H9 (cell line): ENCODE measurements around the gene TCF4. TPM values are rescaled to one million over a fixed set of nuclear protein-coding genes. Genes with fewer than 3 reads are reported as not detected.

Experiments
- DNase-seq: peaks from one replicate; pipeline ENCODE4 v3.0.0-alpha.2; 2017
- H2AFZ ChIP-seq: one replicate; pipeline ENCODE4 v1.6.1; 2013; ENCODE audit warnings: mild to moderate bottlenecking, low read length, control low read depth, moderate library complexity
- H2AK5ac ChIP-seq: 2 replicates; pipeline ENCODE4 v1.6.1; 2013; ENCODE audit warnings: low read length, control low read depth, mixed read lengths; ENCODE audit not compliant: insufficient read length
- H2BK120ac ChIP-seq: one replicate; pipeline ENCODE4 v1.6.1; 2013; ENCODE audit warnings: low read depth, mild to moderate bottlenecking, low read length, control low read depth, inconsistent platforms; ENCODE audit not compliant: poor library complexity, severe bottlenecking
- H2BK12ac ChIP-seq: 2 replicates; pipeline ENCODE4 v1.6.1; 2013; ENCODE audit warnings: low read length, control low read depth, mixed read lengths, low read depth; ENCODE audit not compliant: insufficient read length
- H2BK15ac ChIP-seq: 2 replicates; pipeline ENCODE4 v1.6.1; 2013; ENCODE audit warnings: low read depth, low read length, control low read depth
- H2BK20ac ChIP-seq: one replicate; pipeline ENCODE4 v1.6.1; 2013; ENCODE audit warnings: low read depth, mild to moderate bottlenecking, low read length, control low read depth, inconsistent platforms; ENCODE audit not compliant: poor library complexity, severe bottlenecking
- H2BK5ac ChIP-seq: 2 replicates; pipeline ENCODE4 v1.6.1; 2013; ENCODE audit warnings: low read length, control low read depth, mixed read lengths; ENCODE audit not compliant: insufficient read length
- H3K14ac ChIP-seq: 2 replicates; pipeline ENCODE4 v1.6.1; 2013; ENCODE audit warnings: low read length, control low read depth; ENCODE audit not compliant: insufficient read depth
- H3K18ac ChIP-seq: 2 replicates; pipeline ENCODE4 v1.6.1; 2013; ENCODE audit warnings: low read depth, mild to moderate bottlenecking, mixed read lengths, low read length, control low read depth; ENCODE audit not compliant: insufficient read length
- H3K23ac ChIP-seq: 2 replicates; pipeline ENCODE4 v1.6.1; 2013; ENCODE audit warnings: low read length, control low read depth, mixed read lengths, low read depth; ENCODE audit not compliant: insufficient read length
- H3K23me2 ChIP-seq: 2 replicates; pipeline ENCODE4 v1.6.1; 2013; ENCODE audit warnings: low read depth, mild to moderate bottlenecking, mixed read lengths, low read length, control low read depth; ENCODE audit not compliant: insufficient read length, poor library complexity, severe bottlenecking
- H3K27ac ChIP-seq: 2 replicates; pipeline ENCODE4 v1.5.1; 2013; ENCODE audit warnings: low read length, control low read depth, mixed read lengths, low read depth; ENCODE audit not compliant: insufficient read length
- H3K27me3 ChIP-seq: 2 replicates; pipeline ENCODE4 v1.6.1; 2013; ENCODE audit warnings: low read length, control low read depth, inconsistent platforms; ENCODE audit not compliant: insufficient read depth
- H3K4ac ChIP-seq: 2 replicates; pipeline ENCODE4 v1.6.1; 2013; ENCODE audit warnings: low read depth, mild to moderate bottlenecking, control low read depth, inconsistent platforms, low read length, moderate library complexity
- H3K4me1 ChIP-seq: 2 replicates; pipeline ENCODE4 v1.6.1; 2013; ENCODE audit warnings: low read length, control low read depth, inconsistent platforms; ENCODE audit not compliant: insufficient read depth
- H3K4me2 ChIP-seq: 2 replicates; pipeline ENCODE4 v1.6.1; 2013; ENCODE audit warnings: low read length, control low read depth, mixed read lengths; ENCODE audit not compliant: insufficient read length, insufficient read depth
- H3K56ac ChIP-seq: 2 replicates; pipeline ENCODE4 v1.6.1; 2013; ENCODE audit warnings: low read depth, mild to moderate bottlenecking, mixed read lengths, low read length, control low read depth; ENCODE audit not compliant: insufficient read length
- H3K79me1 ChIP-seq: 2 replicates; pipeline ENCODE4 v1.6.1; 2013; ENCODE audit warnings: low read depth, mild to moderate bottlenecking, moderate library complexity, low read length, control low read depth, inconsistent platforms; ENCODE audit not compliant: insufficient read depth, poor library complexity, severe bottlenecking
- H3K79me2 ChIP-seq: 2 replicates; pipeline ENCODE4 v1.6.1; 2013; ENCODE audit warnings: low read length, control low read depth, inconsistent platforms; ENCODE audit not compliant: insufficient read depth
- H3K9ac ChIP-seq: 2 replicates; pipeline ENCODE4 v1.6.1; 2013; ENCODE audit warnings: low read length, control low read depth, mixed read lengths; ENCODE audit not compliant: insufficient read length; ENCODE audit errors: extremely low read depth
- H3K9me3 ChIP-seq: one replicate; pipeline ENCODE4 v1.6.1; 2013; ENCODE audit warnings: low read depth, low read length, inconsistent platforms; ENCODE audit not compliant: control insufficient read depth
- H3T11ph ChIP-seq: one replicate; pipeline ENCODE4 v1.6.1; 2013; ENCODE audit warnings: mild to moderate bottlenecking, low read length, control low read depth, inconsistent platforms
- H4K20me1 ChIP-seq: one replicate; pipeline ENCODE4 v1.6.1; 2013; ENCODE audit not compliant: control insufficient read depth, insufficient read length, insufficient read depth
- H4K5ac ChIP-seq: 2 replicates; pipeline ENCODE4 v1.6.1; 2013; ENCODE audit warnings: low read depth, mild to moderate bottlenecking, mixed read lengths, low read length, control low read depth; ENCODE audit not compliant: insufficient read length
- H4K8ac ChIP-seq: replicated peaks from 2 replicates; pipeline ENCODE4 v1.6.1; 2013; ENCODE audit warnings: low read length, control low read depth, mixed read lengths, low read depth; ENCODE audit not compliant: insufficient read length
- H4K91ac ChIP-seq: 2 replicates; pipeline ENCODE4 v1.6.1; 2013; ENCODE audit warnings: low read depth, mild to moderate bottlenecking, moderate library complexity, mixed read lengths, low read length, control low read depth; ENCODE audit not compliant: insufficient read length
- H3K27ac Mint-ChIP-seq, 3 experiments: 2 replicates in 2 of 3; 3 replicates in 1 of 3; pipeline ENCODE4 v1.8.0; 2020 to 2021; ENCODE audit warnings: mixed read lengths in 3 of 3, mild to moderate bottlenecking in 1 of 3, moderate library complexity in 1 of 3
- H3K27me3 Mint-ChIP-seq: 2 replicates; pipeline ENCODE4 v1.8.0; 2021; ENCODE audit warnings: low read depth, mild to moderate bottlenecking, moderate library complexity, mixed read lengths
- H3K36me3 Mint-ChIP-seq, 3 experiments: 2 replicates in 2 of 3; 3 replicates in 1 of 3; pipeline ENCODE4 v1.8.0; 2020 to 2021; ENCODE audit warnings: low read depth in 3 of 3, mixed read lengths in 3 of 3; ENCODE audit not compliant: insufficient read depth in 1 of 3
- H3K4me1 Mint-ChIP-seq, 2 experiments: 2 replicates each; pipeline ENCODE4 v1.8.0; 2020; ENCODE audit warnings: mixed read lengths in 2 of 2
- H3K4me3 Mint-ChIP-seq, 2 experiments: 2 replicates in 1 of 2; 3 replicates in 1 of 2; pipeline ENCODE4 v1.8.0; 2020 to 2021; ENCODE audit warnings: mild to moderate bottlenecking in 2 of 2, mixed read lengths in 2 of 2, moderate library complexity in 1 of 2
- H3K9me3 Mint-ChIP-seq, 2 experiments: 2 replicates in 1 of 2; 3 replicates in 1 of 2; pipeline ENCODE4 v1.8.0; 2020; ENCODE audit warnings: mild to moderate bottlenecking in 2 of 2, mixed read lengths in 2 of 2, moderate library complexity in 1 of 2
- CTCF ChIP-seq: fragments of 200-600 bp; sonication (generic); conservative IDR thresholded peaks from 3 replicates; pipeline ENCODE4 v1.8.0; 2021; ENCODE audit warnings: antibody characterized with exemption, mild to moderate bottlenecking
- WGBS: extraction: QIAGEN DNeasy Blood & Tissue Kit; methylation state at CpG from one replicate; pipeline ENCODE4 v1.1.7; 2013; ENCODE audit warnings: missing lambda C conversion rate, low lambda C conversion rate, mixed read lengths; ENCODE audit not compliant: insufficient read length; ENCODE audit errors: extremely low coverage; 5-methylcytosine and 5-hydroxymethylcytosine counted together
- total RNA-seq: library from RNA; stranded (reverse); gene quantifications from 2 replicates; pipeline ENCODE4 v1.2.1, GENCODE V29; 2021

TCF4 gene
- total RNA-seq, 1 experiment from 2014 or later = 99.4 TPM

DNA sequence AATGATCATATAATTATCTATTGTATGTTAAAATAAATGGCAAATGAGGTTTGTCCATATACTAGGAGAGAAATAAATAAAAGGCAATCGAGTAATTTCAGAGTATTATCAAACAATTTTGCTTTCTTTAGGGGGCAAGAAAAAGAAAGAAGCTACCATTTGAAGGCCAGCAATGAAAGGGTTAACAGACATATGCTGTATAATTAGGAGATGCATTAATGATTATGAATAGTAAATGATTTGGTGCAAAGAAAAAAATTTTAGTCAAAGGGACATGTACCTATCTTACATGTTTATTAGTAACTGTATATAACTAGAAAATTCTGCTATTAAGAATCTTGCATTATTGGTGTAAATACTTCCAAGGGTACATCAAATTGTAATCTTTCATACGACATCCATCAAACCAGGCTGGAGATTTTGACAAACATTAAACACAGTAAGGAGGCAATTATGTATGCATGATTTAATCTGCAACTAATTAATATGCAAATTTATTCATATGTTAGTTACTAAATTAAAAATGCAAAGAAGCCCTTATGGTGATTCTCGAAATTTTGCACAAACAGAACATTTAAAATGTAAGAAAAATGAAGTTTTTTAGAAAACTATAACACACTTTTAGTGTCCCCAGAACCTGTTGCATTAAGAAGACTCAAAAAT is 251.4 kb downstream of the TCF4 start:
- no peak overlapping the region for H4K91ac ChIP-seq
- no peak for TF ChIP-seq CTCF
- H4K20me1 ChIP-seq = no peaks in the 10 kb centered on the region
- no peak overlapping the region for H3K9ac ChIP-seq
- no peak overlapping the region for H3K4me2 ChIP-seq
- Mint-ChIP-seq H3K4me1 (peaks cover 35 to 40% of the 10 kb centered on the region in 2 experiments), H3K9me3 (no peaks in the 10 kb centered on the region), H3K36me3 (no peaks in the 10 kb centered on the region), H3K27me3 (no peaks in the 10 kb centered on the region), H3K4me3 (no peak overlapping the region), H3K27ac (no peak overlapping the region)
- H3K27ac ChIP-seq = no peak overlapping the region
- no peak overlapping the region for H3T11ph ChIP-seq
- H3K4ac ChIP-seq = no peak overlapping the region
- DNase-seq = no peak
- no peaks in the 10 kb centered on the region for H3K79me2 ChIP-seq
- H3K4me1 ChIP-seq = no peaks in the 10 kb centered on the region; the same call in 1 of the 2 replicates
- H2AFZ ChIP-seq = no peak overlapping the region
- no peak overlapping the region for H2BK12ac ChIP-seq
- no peak overlapping the region for H4K8ac ChIP-seq
- H2BK20ac ChIP-seq = no peak overlapping the region
- H3K18ac ChIP-seq = no peak overlapping the region
- no peak overlapping the region for H3K14ac ChIP-seq
- no peak overlapping the region for H3K56ac ChIP-seq
- no peak overlapping the region for H2AK5ac ChIP-seq
- H4K5ac ChIP-seq = no peak overlapping the region
- H3K23ac ChIP-seq = no peak overlapping the region
- no peak overlapping the region for H2BK5ac ChIP-seq
- H3K79me1 ChIP-seq = no peaks in the 10 kb centered on the region
- H3K9me3 ChIP-seq = no peaks in the 10 kb centered on the region
- H3K23me2 ChIP-seq = no peaks in the 10 kb centered on the region
- H3K27me3 ChIP-seq = no peaks in the 10 kb centered on the region
- WGBS = no CpG with 5 or more reads among the region's 3 CpGs
- no peak overlapping the region for H2BK120ac ChIP-seq
- no peak overlapping the region for H2BK15ac ChIP-seq
